HG02970 (cell line): ENCODE data around the gene ZIC5.
"Not testable (repeated sequence)": the region's sequence is repeated elsewhere in the genome, so short reads cannot be mapped to it uniquely, and the experiment has no call there.

ENCODE experiments used
- ATAC-seq: cut with Tn5 transposase; IDR thresholded peaks from one replicate; pipeline ENCODE4 v1.9.1; 2021; ENCODE audit warnings: mild to moderate bottlenecking, moderate library complexity, moderate number of reproducible peaks; ENCODE audit not compliant: unreplicated experiment, low FRiP score

The ZIC5 gene

DNA sequence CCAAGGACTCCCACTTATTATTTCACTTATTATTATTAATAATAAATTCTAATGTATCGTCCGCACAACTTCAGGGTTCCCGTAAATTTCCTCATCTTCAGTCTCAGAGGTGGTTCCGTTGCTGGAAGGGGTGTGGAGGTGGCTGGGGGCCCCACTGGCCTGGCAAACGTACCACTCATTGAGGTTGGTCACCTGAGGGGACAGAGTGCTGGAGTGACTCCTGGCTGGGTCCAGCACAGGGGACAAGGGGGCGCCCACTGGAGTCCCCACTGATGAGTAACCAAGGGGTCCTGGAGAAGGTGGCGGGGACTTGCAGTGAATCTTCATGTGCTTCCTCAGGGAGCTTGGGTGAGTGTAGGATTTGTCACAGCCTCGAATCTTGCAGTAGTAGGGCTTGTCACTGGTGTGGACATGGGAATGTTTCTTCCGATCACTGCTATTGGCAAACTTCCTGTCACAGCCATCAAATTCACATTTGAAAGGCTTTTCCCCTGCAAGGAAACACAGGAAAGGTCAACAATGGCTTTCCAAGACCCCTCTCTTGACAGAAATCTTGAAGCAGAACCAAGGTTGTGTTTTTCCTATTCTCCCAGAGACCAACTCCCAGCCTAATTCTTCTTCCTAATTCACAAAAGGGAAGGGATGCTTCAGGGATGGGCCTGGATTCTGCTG is 6.1 kb downstream of the ZIC5 start:
- no peak for ATAC-seq

DNA sequence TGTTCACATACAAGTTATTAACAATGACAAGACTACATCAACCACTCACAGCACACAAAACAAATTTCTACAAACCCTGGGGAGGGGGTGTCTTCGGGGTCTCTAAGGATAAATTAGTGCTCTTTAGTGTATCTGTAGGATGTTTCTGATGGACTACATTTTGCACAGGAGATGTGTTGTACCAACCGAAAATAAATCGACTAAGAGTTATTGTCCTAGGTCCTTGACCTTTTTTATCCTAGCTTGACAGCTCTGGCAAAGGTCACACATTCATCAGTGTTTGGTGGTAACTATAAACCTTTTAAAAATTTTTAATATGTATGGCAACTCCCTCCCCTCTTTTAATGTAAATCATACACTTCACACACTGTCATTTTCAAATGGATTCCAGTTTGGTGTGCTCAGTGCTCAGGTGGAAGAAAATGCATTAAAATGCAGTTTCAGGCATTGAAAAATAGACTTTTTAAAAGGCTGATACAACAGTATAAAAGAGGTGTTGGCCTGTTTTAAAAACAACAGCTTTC is 7.7 kb downstream of the ZIC5 start:
- no peak for ATAC-seq

DNA sequence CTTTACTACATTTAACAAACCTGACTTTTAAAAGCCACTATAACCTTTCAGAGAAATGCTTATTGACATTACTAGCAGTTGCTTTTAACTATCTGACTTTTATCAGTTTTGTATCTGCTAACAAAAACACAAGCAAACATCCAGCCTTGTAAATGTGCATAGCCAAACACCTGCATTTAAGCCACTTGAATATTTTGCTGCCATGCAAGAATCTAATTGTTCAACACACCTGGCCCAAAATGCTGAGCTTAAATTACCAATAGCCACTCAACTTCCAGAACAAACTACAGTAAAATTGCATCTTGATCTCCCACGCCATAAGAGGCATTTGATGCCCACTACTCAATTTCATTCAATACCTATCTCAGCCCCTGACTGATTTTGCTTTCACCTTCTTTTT is 9.3 kb downstream of the ZIC5 start:
- no peak for ATAC-seq

DNA sequence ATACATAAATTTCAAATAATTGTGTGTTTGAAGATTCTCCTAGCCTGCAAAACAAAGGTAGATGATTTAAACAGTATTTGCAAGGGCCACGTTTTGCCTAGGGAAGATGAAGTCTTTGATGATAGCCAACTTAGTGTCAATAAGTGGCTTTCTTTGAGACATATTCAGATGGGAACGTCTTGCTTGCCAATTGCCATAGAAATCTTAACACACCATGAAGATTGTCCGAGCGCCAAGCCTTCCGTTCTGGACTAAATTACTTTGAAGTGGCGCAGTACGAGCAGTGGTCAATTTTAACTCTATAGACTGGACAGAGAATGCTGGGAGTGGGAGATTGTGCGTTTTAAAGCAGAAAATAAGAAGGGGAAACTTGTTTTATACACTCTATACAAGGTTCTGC is 9.9 kb downstream of the ZIC5 start:
- no peak for ATAC-seq

DNA sequence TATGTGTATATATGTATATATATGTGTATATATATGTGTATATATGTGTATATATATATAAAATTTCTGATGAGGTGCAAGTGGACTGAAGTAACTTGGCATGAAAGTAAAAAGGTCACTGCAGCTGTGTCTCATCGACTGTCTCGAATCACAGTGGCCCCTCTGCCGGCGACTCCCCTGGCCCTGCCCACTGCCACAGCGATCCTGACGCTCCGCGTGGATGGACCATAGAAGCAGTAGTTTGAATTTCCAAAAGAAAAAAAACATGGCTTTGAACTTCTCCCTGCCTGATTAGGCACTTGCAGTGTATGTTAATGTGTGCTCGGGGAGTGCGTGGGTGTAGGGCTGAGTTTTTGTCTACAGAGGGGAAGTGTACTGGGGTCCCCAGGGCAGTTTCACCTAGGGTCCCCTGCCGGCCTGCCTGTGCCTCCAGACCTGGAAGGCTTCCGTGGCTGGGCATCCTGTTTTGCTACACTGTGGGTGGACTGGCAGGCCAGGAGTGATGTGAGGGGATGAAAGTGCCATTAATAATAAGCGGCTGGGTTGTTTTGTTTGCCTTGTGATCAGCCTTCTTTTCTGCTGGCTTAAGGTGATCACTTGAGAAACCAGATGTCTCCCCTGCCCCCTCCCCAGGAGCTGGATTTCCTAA is 10.8 kb downstream of the ZIC5 start:
- no peak for ATAC-seq

DNA sequence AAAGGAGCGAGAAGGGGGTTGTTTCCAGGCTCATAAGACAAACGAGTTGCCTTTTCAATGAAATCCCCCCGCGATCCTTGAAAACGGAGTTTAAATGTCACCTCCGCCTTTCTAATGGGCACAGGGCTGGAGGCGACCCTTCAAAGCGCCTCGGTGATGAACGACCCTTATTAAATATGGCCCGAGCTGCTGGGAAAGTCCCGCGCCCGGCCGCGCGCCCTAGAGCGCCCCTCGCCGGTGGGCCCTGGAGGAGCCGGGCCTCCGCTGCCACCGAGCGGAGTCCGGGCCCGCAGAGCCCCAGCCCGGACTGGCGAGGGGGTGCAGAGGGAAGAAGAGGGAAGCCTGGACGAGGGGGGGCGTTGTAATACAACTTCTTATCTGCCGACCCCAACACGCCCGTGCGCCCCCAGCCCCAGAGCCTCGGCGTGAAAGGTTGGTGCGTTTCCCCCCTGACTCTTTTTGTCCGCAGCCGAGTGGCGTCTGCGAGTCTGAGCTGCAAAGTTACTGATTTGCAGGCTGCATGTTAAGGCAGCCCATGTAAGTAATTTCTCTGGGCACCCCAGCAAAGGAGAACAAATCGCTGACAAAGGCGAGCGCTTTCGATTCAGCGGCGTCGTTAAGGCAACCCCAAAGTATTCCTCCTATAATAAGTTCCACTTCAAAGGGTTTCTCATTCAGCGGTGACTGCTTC is 11.9 kb downstream of the ZIC5 start:
- ATAC-seq, result no peak

DNA sequence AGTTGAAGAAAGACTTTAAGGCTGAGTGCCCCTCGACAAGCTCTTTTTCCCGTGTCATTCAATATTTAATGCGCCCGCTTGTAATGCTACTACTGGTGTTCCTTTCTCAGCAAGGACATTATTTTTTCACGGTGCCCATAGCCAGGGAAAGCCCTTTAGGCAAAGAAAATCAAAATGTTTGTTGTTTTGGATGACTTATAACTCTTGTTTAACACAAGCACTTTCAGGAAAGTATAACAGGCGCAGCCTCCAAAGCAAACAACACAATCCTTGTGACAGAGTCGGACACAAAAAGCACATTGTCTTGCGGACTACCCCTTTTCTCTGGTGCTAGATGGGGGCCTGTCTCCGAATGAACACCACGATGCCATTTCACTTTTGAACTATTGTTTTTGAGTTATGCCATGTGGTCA is 12.4 kb downstream of the ZIC5 start:
- ATAC-seq, result no peak

DNA sequence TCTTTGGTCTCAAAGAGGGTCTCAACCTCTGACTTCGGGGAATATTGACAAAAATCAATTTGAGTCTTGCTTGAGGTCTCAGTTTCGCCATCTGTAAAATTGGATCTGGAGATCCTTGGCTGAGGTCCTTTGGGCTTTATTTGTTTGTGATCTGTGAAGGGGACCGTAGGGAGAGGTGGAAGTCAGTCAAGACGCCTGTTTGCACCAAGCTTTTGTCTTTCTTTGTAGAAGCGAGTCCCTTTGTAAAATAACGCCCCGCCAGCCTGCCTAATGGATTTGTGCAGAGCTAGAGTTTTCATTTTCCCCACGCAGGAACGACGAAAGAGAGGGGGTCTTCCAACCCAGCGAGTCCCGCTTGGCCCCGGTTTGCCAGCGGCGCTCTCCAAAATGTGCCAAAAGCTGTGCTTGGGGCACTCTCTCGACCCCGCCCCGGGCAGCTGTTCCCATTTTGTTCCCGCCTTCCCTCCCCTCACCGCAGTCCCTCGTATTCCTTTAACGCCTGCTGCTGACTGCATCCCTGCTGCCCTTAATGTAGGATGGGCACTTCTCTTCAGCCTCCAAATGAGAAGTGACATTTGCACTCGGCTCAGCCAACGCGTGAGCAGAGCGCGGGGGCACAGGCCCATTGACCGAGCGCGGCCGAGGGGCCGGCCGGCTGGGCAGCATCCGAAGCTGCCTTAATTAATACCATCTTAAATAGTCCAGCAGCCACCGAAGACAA is 13.0 kb downstream of the ZIC5 start:
- no peak for ATAC-seq

DNA sequence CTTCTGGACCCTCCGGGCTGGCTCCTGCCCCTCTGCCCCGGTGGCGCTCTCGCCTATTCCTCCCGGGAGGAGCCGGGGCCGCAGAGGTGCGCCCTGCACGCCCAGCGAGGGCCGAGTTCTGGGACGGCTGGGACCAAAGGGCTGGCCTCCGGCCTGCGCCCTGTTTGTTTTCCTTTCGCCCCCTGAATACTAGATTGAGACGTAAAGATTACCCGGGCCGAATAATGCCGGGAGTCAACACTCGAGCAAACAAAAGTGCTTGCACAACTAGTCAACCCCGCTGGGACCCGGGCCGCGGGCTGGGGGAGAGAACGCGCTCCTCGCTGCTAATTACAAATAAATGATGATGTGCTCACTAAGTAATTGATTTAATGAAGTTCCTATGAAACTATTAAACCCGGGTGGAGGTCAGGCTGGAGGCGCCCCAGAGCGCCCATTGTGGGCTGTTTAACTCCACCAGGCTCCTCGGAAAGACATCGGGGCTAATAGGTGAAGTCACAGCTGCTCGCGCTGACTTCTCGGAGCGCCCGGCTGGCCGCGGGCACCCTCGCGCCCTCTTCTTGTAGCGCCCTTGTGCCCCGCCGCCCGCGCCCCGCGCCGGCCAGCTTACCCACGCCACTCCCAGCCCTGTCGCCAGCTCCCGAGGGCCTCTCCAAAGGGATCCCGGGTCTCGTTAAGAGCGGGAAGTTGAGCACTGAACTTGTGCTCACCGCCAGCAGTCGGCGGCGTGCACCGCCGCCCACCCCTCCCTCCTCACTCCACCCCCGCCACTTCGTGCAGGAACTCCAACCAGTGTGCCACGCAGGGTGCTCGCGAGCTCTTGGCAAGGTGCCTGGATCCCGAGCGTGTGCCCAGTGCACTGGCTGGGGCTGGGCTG is 14.9 kb downstream of the ZIC5 start:
- no peak for ATAC-seq

DNA sequence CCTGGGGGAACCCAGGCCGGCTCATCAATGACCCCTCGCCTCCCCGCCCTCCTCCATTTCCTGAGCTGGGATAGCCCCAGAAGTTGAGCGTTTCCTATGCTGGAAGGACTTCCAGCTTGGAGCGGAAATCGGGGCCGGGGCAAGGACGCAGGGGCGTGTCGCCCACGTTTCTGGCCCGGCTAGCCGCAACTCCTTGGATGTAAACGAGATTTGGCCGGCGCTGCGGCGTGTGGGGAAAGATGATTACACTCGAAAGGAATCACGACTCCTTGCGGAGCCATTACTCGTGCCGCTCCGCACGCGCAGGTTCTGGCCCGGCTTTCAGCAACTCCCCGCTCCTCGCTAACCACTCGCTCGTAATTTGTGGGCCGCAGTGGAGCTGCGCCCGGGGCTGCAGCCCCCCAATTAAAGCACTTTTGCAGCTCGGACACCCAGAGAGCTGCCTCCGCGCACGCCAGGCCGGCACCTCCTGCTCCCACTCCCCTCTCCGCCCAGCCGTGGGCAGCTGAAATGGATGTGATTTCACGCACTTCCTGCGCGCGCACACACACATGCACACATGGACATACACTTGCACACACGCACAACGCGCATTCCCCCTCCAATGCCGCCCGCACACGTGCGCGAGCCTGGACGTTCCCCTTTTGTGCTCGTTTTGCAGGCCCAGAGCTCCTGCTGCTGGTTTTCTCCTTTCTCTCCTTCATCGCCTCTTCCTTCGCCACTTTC is 15.7 kb downstream of the ZIC5 start:
- no peak for ATAC-seq

DNA sequence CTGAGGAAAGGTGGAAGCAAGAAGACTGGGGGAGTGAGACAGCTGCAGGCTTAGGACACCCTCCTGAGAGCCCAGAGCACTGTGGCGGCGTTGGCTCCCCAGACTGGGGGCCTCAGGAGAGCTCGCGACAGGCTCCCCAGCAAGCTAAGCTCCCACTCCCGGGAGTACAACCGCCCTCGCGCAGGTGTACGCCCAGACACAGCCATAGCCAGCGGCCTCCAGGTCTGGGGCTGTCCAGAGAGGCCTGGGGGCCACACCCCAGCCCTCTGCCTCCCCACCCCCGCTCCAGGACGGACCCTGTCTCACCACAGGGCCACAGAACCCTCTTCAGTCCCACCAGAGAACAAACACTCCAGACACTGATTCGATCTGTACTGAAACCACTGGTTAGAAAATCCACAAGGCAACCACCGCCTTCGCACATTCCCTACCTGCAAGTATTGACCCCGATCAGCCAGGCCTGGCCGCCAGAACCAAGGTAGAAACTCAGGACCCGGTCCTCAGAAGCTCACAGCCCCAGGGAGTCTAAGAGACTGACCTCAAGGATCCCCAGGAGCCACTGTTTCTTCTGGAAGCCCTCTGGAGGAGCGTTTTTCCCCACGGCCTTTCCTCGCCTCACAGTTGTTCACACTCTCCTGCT is 16.3 kb downstream of the ZIC5 start:
- ATAC-seq, result no peak

DNA sequence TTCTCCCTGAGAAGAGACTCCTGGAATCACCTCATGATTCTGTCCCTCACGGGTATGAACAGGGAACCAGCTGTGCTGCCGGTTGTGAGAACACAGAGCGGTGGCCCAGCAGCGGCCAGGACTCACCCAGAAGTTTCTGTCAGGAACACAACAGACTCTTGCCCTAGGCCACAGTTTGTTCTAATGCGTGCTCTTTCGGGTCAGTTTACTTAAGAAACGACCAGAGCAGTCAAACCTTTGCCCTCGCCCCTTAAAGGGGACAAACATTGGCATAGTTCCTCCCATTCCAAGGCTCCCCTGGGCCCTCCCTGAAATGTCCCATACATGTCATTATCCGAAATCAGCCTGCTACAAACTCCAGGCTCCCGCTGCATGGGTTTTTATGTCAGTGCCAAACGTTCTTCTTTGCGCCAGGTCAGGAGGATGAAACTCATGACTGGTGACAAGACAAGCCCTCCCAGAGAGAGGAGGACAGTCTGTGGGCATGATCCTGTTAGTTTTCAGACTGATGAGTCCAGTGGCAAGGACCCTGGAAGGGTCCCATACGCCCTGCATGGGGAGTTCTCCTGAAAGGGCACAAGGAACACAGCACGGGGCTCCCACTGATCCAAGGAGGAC is 18.3 kb downstream of the ZIC5 start:
- ATAC-seq, result no peak

DNA sequence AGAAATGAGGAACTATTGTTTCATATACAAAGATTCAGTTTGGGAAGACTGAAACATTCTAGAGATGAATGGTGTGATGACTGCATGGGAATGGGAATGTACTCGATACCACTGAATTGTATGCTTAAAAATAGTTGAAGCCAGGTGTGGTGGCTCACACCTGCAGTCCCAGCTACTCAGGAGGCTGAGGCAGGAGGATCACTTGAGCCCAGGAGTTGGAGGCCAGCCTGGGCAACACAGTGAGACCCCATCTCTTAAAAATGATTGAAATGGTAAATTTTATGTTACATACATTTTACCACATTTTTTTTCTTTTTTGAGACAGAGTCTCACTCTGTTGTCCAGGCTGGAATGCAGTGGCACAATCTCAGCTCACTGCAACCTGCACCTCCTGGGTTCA is 19.9 kb downstream of the ZIC5 start:
- not testable (repeated sequence) for ATAC-seq

DNA sequence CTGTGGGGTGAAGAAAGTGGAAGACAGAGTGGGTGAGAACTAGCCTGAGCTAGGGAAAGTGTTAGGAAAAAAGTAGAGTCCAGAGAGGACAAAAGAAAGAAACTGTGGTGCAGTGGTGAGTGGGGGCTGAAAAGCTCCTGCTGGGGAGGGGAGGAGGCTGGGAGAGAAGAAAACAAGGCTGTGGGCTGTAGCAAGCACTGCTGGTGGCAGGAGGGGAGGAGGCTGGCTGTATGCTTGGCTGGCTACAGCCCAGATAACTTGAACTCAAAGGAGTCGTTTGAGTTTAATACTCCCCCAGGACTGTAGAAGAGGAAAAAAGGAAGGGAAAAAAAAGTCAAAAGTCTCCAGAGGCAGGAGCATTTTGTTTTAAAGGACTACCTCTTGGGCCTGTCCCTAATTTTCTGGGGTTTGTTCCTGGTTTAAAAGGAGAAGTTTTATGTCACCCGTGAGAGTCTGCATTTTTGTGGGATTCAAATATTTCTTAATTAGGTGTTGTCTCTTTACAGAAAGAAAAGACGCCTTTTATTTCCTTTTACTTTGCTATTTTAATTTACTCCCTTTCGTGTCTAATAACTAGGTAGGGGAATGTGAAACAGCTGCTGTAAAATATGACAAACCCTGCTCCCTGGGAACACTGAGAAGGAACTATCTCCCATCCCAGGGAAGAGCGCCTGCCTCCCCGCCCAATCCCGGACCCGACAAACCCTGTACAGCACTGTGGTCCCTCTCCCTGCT is 21.7 kb downstream of the ZIC5 start:
- ATAC-seq, result no peak

DNA sequence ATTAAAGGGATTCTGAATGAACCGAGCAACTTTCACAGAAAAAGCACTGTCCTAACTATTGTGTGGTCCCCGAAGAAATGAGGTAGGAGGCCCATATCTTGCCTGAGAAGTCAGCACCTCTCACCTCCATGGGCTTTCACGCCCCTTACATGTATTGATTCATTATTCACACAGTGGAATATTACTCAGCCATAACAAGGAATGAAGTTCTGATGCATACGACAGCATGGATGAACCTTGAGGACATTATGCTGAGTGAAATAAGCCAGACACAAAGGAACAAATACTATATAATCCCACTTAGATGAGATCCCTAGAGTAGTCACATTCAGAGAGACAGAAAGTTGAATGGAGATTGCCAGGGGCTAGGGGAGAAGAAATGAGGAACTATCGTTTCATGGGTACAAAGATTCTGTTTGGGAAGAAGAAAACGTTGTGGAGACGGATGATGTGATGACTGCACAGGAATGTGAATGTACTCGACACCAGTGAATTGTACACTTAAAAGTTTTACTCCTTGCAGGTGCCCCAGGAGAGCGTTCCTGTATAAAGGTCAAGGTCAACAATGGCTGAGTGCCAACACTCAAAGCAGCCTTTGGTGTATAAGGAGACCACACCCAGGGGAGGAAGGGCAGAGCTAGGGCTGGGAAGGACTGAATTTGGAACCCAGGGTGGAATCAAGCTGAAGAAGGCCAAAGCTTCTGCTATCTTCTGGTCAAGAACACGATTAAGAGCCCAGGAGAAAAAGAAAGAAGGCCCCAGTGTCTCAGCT is 22.5 kb downstream of the ZIC5 start:
- ATAC-seq, result no peak

DNA sequence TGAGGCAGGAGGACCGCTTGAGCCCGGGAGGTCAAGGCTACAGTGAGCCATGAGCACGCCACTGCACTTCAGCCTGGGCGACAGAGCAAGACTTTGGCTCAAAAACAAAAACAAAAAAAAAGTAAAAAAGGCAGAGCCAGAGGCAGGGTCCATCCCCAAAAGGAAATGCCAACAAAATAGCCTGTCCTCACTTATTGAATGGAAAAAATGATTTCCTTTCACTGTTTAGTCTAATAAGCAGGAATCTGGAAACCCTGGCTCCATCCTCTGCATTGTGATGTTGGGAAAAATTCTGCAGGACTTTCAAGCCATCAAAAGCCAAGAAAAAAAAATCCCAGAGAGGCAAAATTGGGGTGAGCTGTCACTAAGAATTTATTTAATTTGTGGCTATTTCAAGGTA is 23.2 kb downstream of the ZIC5 start:
- ATAC-seq, result no peak

DNA sequence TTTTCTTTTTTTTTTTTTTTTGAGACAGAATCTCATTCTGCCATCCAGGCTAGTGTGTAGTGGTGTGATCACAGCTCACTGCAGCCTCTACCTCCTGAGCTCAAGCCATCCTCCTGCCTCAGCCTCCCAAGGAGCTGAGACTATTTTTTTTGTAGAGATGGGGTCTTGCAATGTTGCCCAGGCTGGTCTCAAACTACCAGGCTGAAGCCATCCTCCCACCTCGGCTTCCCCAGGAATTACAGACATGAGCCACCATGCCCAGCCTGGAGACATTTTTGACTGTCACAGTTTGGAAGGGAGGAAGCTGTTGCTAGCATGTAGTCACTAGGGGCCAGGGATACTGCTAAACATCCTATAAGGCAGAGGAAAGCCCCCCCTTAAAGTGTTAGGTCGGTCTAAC is 23.9 kb downstream of the ZIC5 start:
- no peak for ATAC-seq
